NB4 (cell line): ENCODE results near the gene QDPR.

ENCODE experiments used
- DNase-seq: peaks from one replicate; pipeline ENCODE4 v3.0.0; 2010; ENCODE audit warnings: low read depth
- H3K4me3 ChIP-seq: one replicate; pipeline ENCODE4 v1.5.1; 2011; ENCODE audit warnings: mild to moderate bottlenecking, low read depth, low read length, moderate library complexity
- MYC ChIP-seq: IDR thresholded peaks from 2 replicates; pipeline ENCODE4 v1.6.1; 2011; ENCODE audit warnings: low read depth, low read length
- POLR2A ChIP-seq: IDR thresholded peaks from 2 replicates; pipeline ENCODE4 v1.6.1; 2011; ENCODE audit warnings: mild to moderate bottlenecking; ENCODE audit not compliant: insufficient read length; ENCODE audit errors: extremely low read depth
- TF ChIP-seq, protein P1 (sequence below): IDR thresholded peaks from one replicate; pipeline ENCODE4 v1.5.1; 2012; ENCODE audit warnings: low read depth, low read length
- TF ChIP-seq, protein P2 (sequence below): IDR thresholded peaks from 2 replicates; pipeline ENCODE4 v1.6.1; 2011; ENCODE audit warnings: low read depth, low read length

QDPR gene

DNA sequence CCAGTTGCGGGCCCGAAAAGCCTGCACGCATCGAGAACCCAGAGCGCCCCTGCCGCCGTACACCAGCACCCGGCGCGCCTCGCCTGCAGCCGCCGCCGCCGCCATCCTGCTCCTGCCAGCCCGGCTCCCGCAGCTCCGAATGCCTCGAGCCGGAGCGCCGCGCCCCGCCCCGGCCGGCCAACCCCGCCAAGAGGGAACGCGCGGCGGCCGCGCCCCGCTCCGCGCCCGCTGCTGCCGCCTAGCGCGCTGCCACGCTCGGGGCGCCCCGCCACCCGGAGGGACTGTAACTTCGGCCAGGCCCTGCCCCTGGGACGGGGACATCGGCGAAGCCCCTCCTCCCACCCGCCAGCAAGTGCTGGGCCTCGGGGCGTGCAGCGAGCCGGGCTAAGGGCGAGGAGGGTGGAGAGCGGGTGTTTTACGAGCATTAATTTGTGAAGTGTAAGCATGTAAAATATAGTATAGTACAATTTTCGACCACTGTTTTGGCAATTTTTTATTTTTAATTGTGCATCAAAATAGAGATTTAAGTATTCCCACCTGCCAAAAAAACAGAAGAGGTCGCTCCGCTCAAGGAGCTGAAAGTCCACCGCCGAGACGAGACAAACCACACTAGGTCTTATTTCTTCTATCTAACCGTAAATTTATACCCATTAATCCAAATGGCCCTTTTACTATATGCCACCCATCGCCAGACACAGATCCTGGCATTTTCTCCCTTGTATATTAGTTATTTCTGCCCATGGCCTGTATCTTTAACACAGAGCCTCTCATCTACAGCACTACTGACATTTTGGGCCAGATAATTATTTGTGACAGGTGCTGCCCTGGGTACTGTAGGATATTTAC, at the start of gene QDPR:
Gene QDPR (minus strand): TSS at position 141 of the 846 bp plus-strand sequence. CDS start 36 bp downstream, at position 105.
- DNase-seq = peak; percentile 94
- TF ChIP-seq, protein P1, sequence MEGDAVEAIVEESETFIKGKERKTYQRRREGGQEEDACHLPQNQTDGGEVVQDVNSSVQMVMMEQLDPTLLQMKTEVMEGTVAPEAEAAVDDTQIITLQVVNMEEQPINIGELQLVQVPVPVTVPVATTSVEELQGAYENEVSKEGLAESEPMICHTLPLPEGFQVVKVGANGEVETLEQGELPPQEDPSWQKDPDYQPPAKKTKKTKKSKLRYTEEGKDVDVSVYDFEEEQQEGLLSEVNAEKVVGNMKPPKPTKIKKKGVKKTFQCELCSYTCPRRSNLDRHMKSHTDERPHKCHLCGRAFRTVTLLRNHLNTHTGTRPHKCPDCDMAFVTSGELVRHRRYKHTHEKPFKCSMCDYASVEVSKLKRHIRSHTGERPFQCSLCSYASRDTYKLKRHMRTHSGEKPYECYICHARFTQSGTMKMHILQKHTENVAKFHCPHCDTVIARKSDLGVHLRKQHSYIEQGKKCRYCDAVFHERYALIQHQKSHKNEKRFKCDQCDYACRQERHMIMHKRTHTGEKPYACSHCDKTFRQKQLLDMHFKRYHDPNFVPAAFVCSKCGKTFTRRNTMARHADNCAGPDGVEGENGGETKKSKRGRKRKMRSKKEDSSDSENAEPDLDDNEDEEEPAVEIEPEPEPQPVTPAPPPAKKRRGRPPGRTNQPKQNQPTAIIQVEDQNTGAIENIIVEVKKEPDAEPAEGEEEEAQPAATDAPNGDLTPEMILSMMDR = no peak
- TF ChIP-seq, protein P2, sequence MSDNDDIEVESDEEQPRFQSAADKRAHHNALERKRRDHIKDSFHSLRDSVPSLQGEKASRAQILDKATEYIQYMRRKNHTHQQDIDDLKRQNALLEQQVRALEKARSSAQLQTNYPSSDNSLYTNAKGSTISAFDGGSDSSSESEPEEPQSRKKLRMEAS = peak; percentile 30; the same call in 1 of the 2 replicates
- peak; percentile 66 for TF ChIP-seq POLR2A
- peak within 1 kb of the TSS; percentile 88 for H3K4me3 ChIP-seq

DNA sequence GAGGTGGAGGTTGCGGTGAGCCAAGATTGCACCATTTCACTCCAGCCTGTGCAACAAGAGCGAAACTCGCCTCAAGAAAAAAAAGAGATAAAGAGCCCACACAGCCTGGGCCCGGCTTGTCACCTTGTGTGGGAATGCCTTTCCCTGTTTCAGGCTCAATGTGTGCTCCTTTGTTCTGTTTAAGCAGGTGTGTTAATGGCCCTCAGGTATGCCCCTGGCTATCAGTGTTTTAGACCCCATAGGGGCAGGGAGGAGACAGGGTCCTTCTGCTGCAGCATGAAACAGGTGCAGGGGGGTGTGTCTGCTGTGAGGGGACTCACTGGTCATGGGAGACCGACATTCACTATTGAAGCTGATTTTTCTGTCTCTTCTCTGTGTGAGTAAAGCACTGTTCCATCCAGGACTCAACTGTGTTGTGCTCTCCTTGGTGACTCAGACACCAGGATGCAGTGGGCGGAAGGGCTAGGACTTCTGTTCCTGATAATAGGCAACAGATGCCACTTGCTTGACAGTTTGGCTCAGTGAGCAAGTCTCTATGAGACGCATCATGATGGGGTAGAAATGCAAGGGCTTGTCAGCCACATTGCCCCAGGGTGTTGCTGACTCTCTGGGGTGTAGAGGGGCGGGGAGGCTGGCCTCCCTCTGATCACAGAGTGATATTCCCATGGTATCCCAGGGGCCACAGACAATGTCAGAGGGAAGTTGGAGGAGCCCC, 49.5 kb upstream of the QDPR start:
- no peak for DNase-seq
- H3K4me3 ChIP-seq = no peak overlapping the region
- no peak for TF ChIP-seq POLR2A
- TF ChIP-seq, protein P1 = no peak
- TF ChIP-seq MYC = no peak
- TF ChIP-seq, protein P2 = no peak

DNA sequence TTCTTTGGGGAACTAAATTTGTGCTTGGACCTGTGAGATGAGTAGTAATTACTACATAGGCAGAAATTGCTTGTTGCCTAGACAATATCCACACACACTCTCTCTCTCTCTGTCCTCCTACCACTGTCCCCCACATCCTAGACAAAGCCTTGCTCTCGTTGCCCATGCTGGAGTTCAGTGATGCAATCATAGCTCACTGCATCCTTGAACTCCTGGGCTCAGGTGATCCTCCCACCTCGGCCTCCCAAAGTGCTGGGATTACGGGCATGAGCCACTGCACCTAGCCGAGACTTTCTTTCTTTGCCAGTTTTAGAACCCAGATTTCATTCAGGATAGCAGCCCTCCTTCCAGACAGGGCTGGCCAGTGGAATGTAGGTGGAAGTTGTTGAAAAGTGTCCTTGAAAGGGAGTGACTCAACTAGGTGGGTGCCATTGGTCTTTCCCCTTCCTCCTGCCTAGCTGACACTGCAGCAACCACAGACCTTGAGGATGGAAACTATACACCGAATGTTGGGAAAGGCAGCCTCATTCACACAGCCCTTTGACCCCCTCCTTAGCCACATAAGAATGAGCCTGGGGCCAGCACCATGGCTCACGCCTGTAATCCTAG, 48.3 kb upstream of the QDPR start:
- TF ChIP-seq POLR2A = no peak
- TF ChIP-seq MYC = no peak
- TF ChIP-seq, protein P2 = no peak
- TF ChIP-seq, protein P1 = no peak
- no peak for DNase-seq
- no peak overlapping the region for H3K4me3 ChIP-seq

DNA sequence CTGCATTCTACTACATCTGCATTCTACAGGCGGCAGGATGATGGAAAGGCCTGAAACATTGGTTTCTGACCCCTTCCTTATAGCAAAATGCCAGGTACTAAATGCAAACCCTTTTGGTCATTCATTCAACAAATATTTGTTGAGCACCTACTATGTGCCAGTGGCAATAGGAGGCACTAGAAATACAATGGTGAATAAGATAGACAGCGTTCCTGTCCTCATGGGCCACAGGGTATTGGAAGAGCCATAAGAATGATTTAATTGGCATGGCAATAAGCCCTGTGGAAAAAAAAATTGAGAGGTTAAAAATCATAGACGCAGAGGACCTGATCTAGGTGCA, 47.8 kb upstream of the QDPR start:
- DNase-seq = no peak
- TF ChIP-seq, protein P1 = no peak
- TF ChIP-seq, protein P2 = no peak
- no peak for TF ChIP-seq MYC
- TF ChIP-seq POLR2A = no peak
- no peak overlapping the region for H3K4me3 ChIP-seq

DNA sequence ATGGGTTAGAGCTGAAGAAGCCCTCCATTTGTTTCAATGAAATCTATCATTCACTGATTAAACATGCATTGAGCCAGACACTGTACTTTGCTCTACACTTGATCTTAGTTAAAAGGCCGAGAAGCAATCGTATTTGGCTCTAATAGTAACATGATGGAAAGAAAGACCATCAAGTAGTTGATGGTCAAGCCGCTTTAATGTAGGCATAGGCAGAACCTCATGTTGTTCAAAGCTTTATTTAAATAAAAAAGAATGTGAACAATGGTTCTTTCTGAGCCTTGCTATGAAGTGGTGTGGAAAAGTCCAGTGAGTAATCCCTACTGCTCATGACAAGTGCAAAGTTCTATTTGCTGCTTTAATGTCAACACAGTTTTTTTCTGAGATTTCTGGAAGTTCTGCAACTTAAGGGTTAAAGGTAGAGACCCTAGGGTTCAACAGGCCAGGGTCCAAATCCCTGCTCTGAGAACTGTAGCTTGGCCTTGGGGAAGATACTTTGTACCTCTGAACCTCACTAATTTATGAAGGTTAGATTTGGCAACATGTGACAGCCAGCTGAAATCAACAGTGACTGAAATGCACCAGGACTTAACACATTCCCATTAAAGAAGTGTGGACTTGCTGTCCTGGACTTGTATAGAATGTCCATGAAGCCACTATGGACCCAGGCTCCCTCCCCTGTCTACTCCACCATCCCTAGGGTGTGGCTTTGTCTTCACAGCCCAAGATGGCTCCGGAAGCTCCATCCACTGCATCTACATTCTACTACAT, 47.2 kb upstream of the QDPR start:
- TF ChIP-seq, protein P1 = no peak
- TF ChIP-seq, protein P2 = no peak
- TF ChIP-seq MYC (no peak), POLR2A (no peak)
- no peak for DNase-seq
- H3K4me3 ChIP-seq = no peak overlapping the region
